IMR-90 (cell line): ENCODE measurements around the gene TNRC6B. TPM values are rescaled to one million over a fixed set of nuclear protein-coding genes. Genes with fewer than 3 reads are reported as not detected.
A peak's percentile ranks its signal among the peaks of the same experiment; 100 is the strongest.

Source experiments
- ATAC-seq: fragments of 200-7000 bp; cut with Tn5 transposase; 2 replicates; pipeline ENCODE4 v1.9.1; 2020; ENCODE audit warnings: low read depth, mild to moderate bottlenecking, moderate library complexity
- BruUV-seq: library from RNA; stranded (reverse); fragments of 400-500 nt; replicated peaks from 2 replicates; lab custom pipeline; 2021; lab: Mats Ljungman, UMichigan
- CTCF ChIA-PET: fragments of 300-600 bp; formaldehyde crosslinking; extraction: SDS; loops from one replicate; lab custom pipeline; 2021; ENCODE audit warnings: antibody characterized with exemption; lab: Yijun Ruan, JAX
- POLR2A ChIA-PET: fragments of 300-600 bp; sonication (Branson Sonifier 250); formaldehyde crosslinking; loops from one replicate; lab custom pipeline; 2022; ENCODE audit warnings: antibody characterized with exemption; ENCODE audit not compliant: unreplicated experiment; lab: Charles Lee
- DNase-seq: peaks from one replicate; pipeline ENCODE4 v3.0.0; 2013
- H2AFZ ChIP-seq: replicated peaks from 2 replicates; pipeline ENCODE3; 2013; ENCODE audit warnings: low read length, mild to moderate bottlenecking; ENCODE audit not compliant: poor library complexity
- H2AK5ac ChIP-seq: 2 replicates; pipeline ENCODE4 v1.6.1; 2013; ENCODE audit warnings: low read depth, low read length, inconsistent platforms
- H2AK9ac ChIP-seq: replicated peaks from 2 replicates; pipeline ENCODE3; 2013; ENCODE audit warnings: mild to moderate bottlenecking, low read depth, low read length, moderate library complexity; ENCODE audit not compliant: poor library complexity
- H2BK120ac ChIP-seq: 2 replicates; pipeline ENCODE4 v1.6.1; 2013; ENCODE audit warnings: low read depth, low read length, inconsistent platforms
- H2BK15ac ChIP-seq: 3 replicates; pipeline ENCODE4 v1.6.1; 2013; ENCODE audit warnings: low read depth, low read length, inconsistent platforms
- H2BK20ac ChIP-seq: 2 replicates; pipeline ENCODE4 v1.6.1; 2013; ENCODE audit warnings: low read depth, mild to moderate bottlenecking, inconsistent platforms, low read length, moderate library complexity
- H2BK5ac ChIP-seq: 2 replicates; pipeline ENCODE4 v1.6.1; 2013; ENCODE audit warnings: mild to moderate bottlenecking, low read depth, low read length, inconsistent platforms; ENCODE audit not compliant: poor library complexity, severe bottlenecking
- H3K14ac ChIP-seq: replicated peaks from 2 replicates; pipeline ENCODE4 v1.6.1; 2013; ENCODE audit warnings: low read depth, low read length, inconsistent platforms
- H3K18ac ChIP-seq: 2 replicates; pipeline ENCODE4 v1.6.1; 2013; ENCODE audit warnings: low read depth, low read length, control low read depth
- H3K23ac ChIP-seq: 2 replicates; pipeline ENCODE4 v1.6.1; 2013; ENCODE audit warnings: low read depth, low read length, inconsistent platforms
- H3K27ac ChIP-seq: 2 replicates; pipeline ENCODE4 v1.5.1; 2013; ENCODE audit warnings: mild to moderate bottlenecking, control low read depth, low read length; ENCODE audit not compliant: insufficient read depth
- H3K27me3 ChIP-seq: 2 replicates; pipeline ENCODE4 v1.6.1; 2013; ENCODE audit warnings: low read length; ENCODE audit not compliant: control insufficient read depth, insufficient read depth
- H3K36me3 ChIP-seq: 2 replicates; pipeline ENCODE4 v1.6.1; 2013; ENCODE audit warnings: low read length, mixed read lengths; ENCODE audit not compliant: control insufficient read depth, insufficient read depth
- H3K4ac ChIP-seq: 2 replicates; pipeline ENCODE4 v1.6.1; 2013; ENCODE audit warnings: low read depth, low read length, inconsistent platforms
- H3K4me1 ChIP-seq: 2 replicates; pipeline ENCODE4 v1.6.1; 2013; ENCODE audit warnings: low read length, mixed read lengths; ENCODE audit not compliant: control insufficient read depth, insufficient read depth
- H3K4me2 ChIP-seq: 2 replicates; pipeline ENCODE4 v1.6.1; 2013; ENCODE audit warnings: low read depth, mild to moderate bottlenecking, control low read depth, low read length, moderate library complexity
- H3K4me3 ChIP-seq: 2 replicates; pipeline ENCODE4 v1.5.1; 2013; ENCODE audit warnings: low read depth, mild to moderate bottlenecking, control low read depth, low read length, moderate library complexity; ENCODE audit not compliant: insufficient read depth
- H3K56ac ChIP-seq: 2 replicates; pipeline ENCODE4 v1.6.1; 2013; ENCODE audit warnings: low read length, inconsistent platforms; ENCODE audit not compliant: insufficient read depth; ENCODE audit errors: extremely low read depth
- H3K79me1 ChIP-seq, 2 experiments: 2 replicates each; pipeline ENCODE4 v1.6.1; 2013; ENCODE audit warnings: low read length in 2 of 2, inconsistent platforms in 1 of 2, low read depth in 1 of 2
- H3K9ac ChIP-seq: 2 replicates; pipeline ENCODE4 v1.6.1; 2013; ENCODE audit warnings: low read depth, low read length, control low read depth
- H3K9me1 ChIP-seq: 2 replicates; pipeline ENCODE4 v1.6.1; 2013; ENCODE audit warnings: low read length, inconsistent platforms; ENCODE audit not compliant: insufficient read depth
- H3K9me3 ChIP-seq: 2 replicates; pipeline ENCODE4 v1.6.1; 2013; ENCODE audit warnings: low read length; ENCODE audit not compliant: control insufficient read depth, insufficient read depth
- H4K20me1 ChIP-seq: 2 replicates; pipeline ENCODE4 v1.6.1; 2013; ENCODE audit warnings: low read length, inconsistent platforms; ENCODE audit not compliant: insufficient read depth
- H4K5ac ChIP-seq: 2 replicates; pipeline ENCODE4 v1.6.1; 2013; ENCODE audit warnings: mild to moderate bottlenecking, low read depth, low read length, control low read depth
- H4K8ac ChIP-seq, 2 experiments: 2 replicates each; pipeline ENCODE4 v1.6.1; 2013; ENCODE audit warnings: low read depth in 2 of 2, low read length in 2 of 2, control low read depth in 1 of 2, inconsistent platforms in 1 of 2
- H4K91ac ChIP-seq: 2 replicates; pipeline ENCODE4 v1.6.1; 2013; ENCODE audit warnings: low read depth, low read length, inconsistent platforms; ENCODE audit not compliant: insufficient read depth
- BHLHE40 ChIP-seq: fragments of 150-350 bp; IDR thresholded peaks from 2 replicates; pipeline ENCODE4 v1.6.1; 2016; ENCODE audit warnings: mild to moderate bottlenecking, low read depth, low read length
- CEBPB ChIP-seq: IDR thresholded peaks from 2 replicates; pipeline ENCODE4 v1.6.1; 2012; ENCODE audit warnings: low read depth, low read length, improper control_type of control experiment
- CHD1 ChIP-seq: IDR thresholded peaks from 2 replicates; pipeline ENCODE4 v1.6.1; 2012; ENCODE audit warnings: low read depth, low read length, improper control_type of control experiment
- CTCF ChIP-seq: conservative IDR thresholded peaks from 2 replicates; pipeline ENCODE4 v1.5.1; 2012; ENCODE audit warnings: mild to moderate bottlenecking, low read depth, low read length, improper control_type of control experiment
- ELK1 ChIP-seq: fragments of 150-350 bp; IDR thresholded peaks from 2 replicates; pipeline ENCODE4 v1.6.1; 2016; ENCODE audit warnings: low read depth, mild to moderate bottlenecking, low read length, moderate library complexity, borderline replicate concordance
- FOS ChIP-seq: fragments of 150-350 bp; IDR thresholded peaks from 2 replicates; pipeline ENCODE4 v1.6.1; 2016; ENCODE audit warnings: low read depth, low read length
- MAFK ChIP-seq: IDR thresholded peaks from 2 replicates; pipeline ENCODE4 v1.6.1; 2012; ENCODE audit warnings: low read depth, low read length, improper control_type of control experiment
- MAZ ChIP-seq: IDR thresholded peaks from 2 replicates; pipeline ENCODE4 v1.6.1; 2012; ENCODE audit warnings: low read depth, mild to moderate bottlenecking, low read length, improper control_type of control experiment, moderate library complexity, borderline replicate concordance
- MXI1 ChIP-seq: IDR thresholded peaks from 2 replicates; pipeline ENCODE4 v1.6.1; 2012; ENCODE audit warnings: low read depth, mild to moderate bottlenecking, low read length, moderate library complexity, borderline replicate concordance
- NFE2L2 ChIP-seq: fragments of 150-350 bp; IDR thresholded peaks from 2 replicates; pipeline ENCODE4 v1.6.1; 2016; ENCODE audit warnings: low read depth, mild to moderate bottlenecking, low read length
- POLR2A ChIP-seq: IDR thresholded peaks from 2 replicates; pipeline ENCODE4 v1.6.1; 2012; ENCODE audit warnings: mild to moderate bottlenecking, low read depth, low read length
- RAD21 ChIP-seq: IDR thresholded peaks from 2 replicates; pipeline ENCODE4 v1.6.1; 2012; ENCODE audit warnings: low read length, improper control_type of control experiment
- RCOR1 ChIP-seq: IDR thresholded peaks from 2 replicates; pipeline ENCODE4 v1.6.1; 2012; ENCODE audit warnings: mild to moderate bottlenecking, low read length, improper control_type of control experiment; ENCODE audit not compliant: insufficient replicate concordance
- RFX5 ChIP-seq: IDR thresholded peaks from 2 replicates; pipeline ENCODE4 v1.8.0; 2012; ENCODE audit warnings: low read depth, mild to moderate bottlenecking, low read length, moderate library complexity
- SMC3 ChIP-seq: fragments of 150-350 bp; IDR thresholded peaks from 2 replicates; pipeline ENCODE4 v1.6.1; 2016; ENCODE audit warnings: low read depth, mild to moderate bottlenecking, antibody characterized with exemption, low read length, moderate library complexity
- WGBS, 2 experiments: methylation state at CpG; one replicate each; pipeline versions ENCODE4 v1.1.5 to v1.1.7; 2013; ENCODE audit warnings: missing lambda C conversion rate in 2 of 2; ENCODE audit not compliant: insufficient read length in 1 of 2; ENCODE audit errors: extremely low coverage in 2 of 2; 5-methylcytosine and 5-hydroxymethylcytosine counted together
- dilution Hi-C: fragments of 300-500 bp; cut with HindIII; formaldehyde crosslinking; loops from one replicate; pipeline ENCODE4 v1.14.3; 2018; ENCODE audit warnings: low sequenced_read_pairs; ENCODE audit not compliant: unreplicated experiment
- in situ Hi-C: fragments of 300-500 bp; cut with MboI; formaldehyde crosslinking; loops from 3 replicates; pipeline ENCODE4 v1.14.3; 2019; ENCODE audit warnings: low sequenced_read_pairs, inconsistent platforms, mixed read lengths
- intact Hi-C: fragments of 100-400 bp; cut with micrococcal nuclease; formaldehyde crosslinking; loops from 2 replicates; pipeline ENCODE4 v1.10.0; 2022
- polyA plus RNA-seq, 3 experiments: library from polyadenylated mRNA; depleted of rRNA; stranded (reverse); fragments of >200 nt; gene quantifications; 2 replicates each; pipeline ENCODE4 v1.2.3, GENCODE V29; 2012; ENCODE audit warnings: low replicate concordance in 1 of 3
- total RNA-seq: library from RNA; depleted of rRNA; stranded (reverse); fragments of >200 nt; gene quantifications from 2 replicates; pipeline ENCODE4 v1.2.3, GENCODE V29; 2012

The TNRC6B gene
- total and polyA plus RNA-seq, 2 of the 4 experiments (the other 2 are of a cell fraction) = 3.9 to 17.0 TPM

GRCh38 chr22:40196628-40197360 is 19.1 kb downstream of the TNRC6B start:
- Histone ChIP-seq H3K9ac (no peak overlapping the region), H4K8ac (no peak overlapping the region), H4K91ac (no peak overlapping the region), H3K4me3 (no peak overlapping the region), H3K14ac (no peak overlapping the region), H2BK120ac (no peak overlapping the region), H3K4me2 (peak overlapping the region; percentile 74), H2AK9ac (no peak overlapping the region), H3K18ac (no peak overlapping the region), H3K4me1 (peaks cover 16% of the 10 kb centered on the region), H3K36me3 (no peaks in the 10 kb centered on the region), H2BK20ac (0 out of 2 replicates have a peak overlapping the region, but pooled peaks have one; percentile 50), H3K79me1 (peaks cover 39 to 85% of the 10 kb centered on the region in 2 experiments), H2BK15ac (no peak overlapping the region), H3K4ac (no peak overlapping the region), H4K5ac (no peak overlapping the region), H3K9me1 (peaks cover 23% of the 10 kb centered on the region), H2BK5ac (no peak overlapping the region), H3K56ac (no peak overlapping the region), H3K9me3 (no peaks in the 10 kb centered on the region), H2AFZ (no peak overlapping the region), H4K20me1 (peaks cover 88% of the 10 kb centered on the region), H3K27me3 (no peaks in the 10 kb centered on the region), H3K23ac (no peak overlapping the region), H2AK5ac (0 out of 2 replicates have a peak overlapping the region, but pooled peaks have one; percentile 46), H3K27ac (no peak overlapping the region)
- POLR2A ChIA-PET = no interaction called here
- BruUV-seq = no TSS peak
- in situ Hi-C loops (loop anchor here (5.0 kb wide), 1 partner anchor 51 kb away; no protein-coding TSS in a partner anchor), intact Hi-C loops (no loop called here), dilution Hi-C loops (no loop called here)
- WGBS, 2 experiments = no CpG with 5 or more reads among the region's 7 CpGs
- CTCF ChIA-PET = interaction anchor here (0.7 kb wide), 1 partner anchor 459 kb away, joined by 4 read pairs; no protein-coding TSS in a partner anchor
- peak; percentile 100 for ATAC-seq
- DNase-seq = peak; percentile 97
- TF ChIP-seq ELK1 (no peak), CEBPB (no peak), BHLHE40 (peak; percentile 65; the same call in 1 of the 2 replicates), FOS (peak; percentile 87), POLR2A (no peak), SMC3 (0 out of 2 replicates have a peak, but pooled peaks have one; percentile 5), MXI1 (0 out of 2 replicates have a peak, but pooled peaks have one; percentile 23), CTCF (no peak), MAFK (no peak), NFE2L2 (peak; percentile 65; the same call in 1 of the 2 replicates), RCOR1 (no peak), RAD21 (no peak; the same call in 1 of the 2 replicates), RFX5 (no peak), CHD1 (no peak), MAZ (no peak)
